ENCODE measurements around the gene ZDHHC8.

ZDHHC8 gene

DNA sequence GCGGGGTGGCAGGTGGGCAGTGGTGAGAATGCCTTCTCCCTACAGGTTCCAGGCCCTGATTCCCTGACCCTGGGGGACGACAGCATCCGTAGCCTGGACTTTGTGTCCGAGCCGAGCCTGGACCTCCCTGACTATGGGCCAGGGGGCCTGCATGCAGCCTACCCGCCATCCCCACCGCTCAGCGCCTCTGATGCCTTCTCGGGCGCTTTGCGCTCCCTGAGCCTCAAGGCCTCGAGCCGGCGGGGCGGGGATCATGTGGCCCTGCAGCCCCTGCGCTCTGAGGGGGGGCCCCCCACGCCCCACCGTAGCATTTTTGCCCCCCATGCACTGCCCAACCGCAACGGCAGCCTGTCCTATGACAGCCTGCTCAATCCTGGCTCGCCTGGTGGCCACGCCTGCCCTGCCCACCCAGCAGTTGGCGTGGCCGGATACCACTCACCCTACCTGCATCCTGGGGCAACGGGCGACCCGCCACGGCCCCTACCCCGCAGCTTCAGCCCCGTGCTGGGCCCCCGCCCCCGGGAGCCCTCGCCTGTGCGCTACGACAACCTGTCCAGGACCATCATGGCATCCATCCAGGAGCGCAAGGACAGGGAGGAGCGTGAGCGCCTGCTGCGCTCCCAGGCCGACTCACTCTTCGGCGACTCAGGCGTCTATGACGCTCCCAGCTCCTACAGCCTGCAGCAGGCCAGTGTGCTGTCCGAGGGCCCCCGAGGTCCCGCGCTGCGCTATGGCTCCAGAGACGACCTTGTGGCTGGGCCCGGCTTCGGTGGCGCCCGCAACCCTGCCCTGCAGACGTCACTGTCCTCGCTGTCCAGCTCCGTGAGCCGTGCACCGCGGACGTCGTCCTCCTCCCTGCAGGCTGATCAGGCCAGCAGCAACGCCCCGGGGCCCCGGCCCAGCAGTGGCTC lies 11.4 kb downstream of the ZDHHC8 start:
- Histone ChIP-seq H3K27me3 (no peaks in the 10 kb centered on the region), H3K36me3 (peaks cover 3 to 77% (median 39%) of the 10 kb centered on the region in 3 donors), H3K4me1 (peaks cover 3 to 7% (median 4%) of the 10 kb centered on the region in 4 donors), H3K27ac (no peak overlapping the region), H3K9me3 (no peaks in the 10 kb centered on the region), H3K4me3 (no peak overlapping the region)
- TF ChIP-seq, protein P1, sequence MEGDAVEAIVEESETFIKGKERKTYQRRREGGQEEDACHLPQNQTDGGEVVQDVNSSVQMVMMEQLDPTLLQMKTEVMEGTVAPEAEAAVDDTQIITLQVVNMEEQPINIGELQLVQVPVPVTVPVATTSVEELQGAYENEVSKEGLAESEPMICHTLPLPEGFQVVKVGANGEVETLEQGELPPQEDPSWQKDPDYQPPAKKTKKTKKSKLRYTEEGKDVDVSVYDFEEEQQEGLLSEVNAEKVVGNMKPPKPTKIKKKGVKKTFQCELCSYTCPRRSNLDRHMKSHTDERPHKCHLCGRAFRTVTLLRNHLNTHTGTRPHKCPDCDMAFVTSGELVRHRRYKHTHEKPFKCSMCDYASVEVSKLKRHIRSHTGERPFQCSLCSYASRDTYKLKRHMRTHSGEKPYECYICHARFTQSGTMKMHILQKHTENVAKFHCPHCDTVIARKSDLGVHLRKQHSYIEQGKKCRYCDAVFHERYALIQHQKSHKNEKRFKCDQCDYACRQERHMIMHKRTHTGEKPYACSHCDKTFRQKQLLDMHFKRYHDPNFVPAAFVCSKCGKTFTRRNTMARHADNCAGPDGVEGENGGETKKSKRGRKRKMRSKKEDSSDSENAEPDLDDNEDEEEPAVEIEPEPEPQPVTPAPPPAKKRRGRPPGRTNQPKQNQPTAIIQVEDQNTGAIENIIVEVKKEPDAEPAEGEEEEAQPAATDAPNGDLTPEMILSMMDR (IDR thresholded peaks at IDR 0.05) = no peak
- intact Hi-C loops (cut with DNase I; ENCODE audit: low total_unique reads) = no loop called here
- no peak for DNase-seq

GRCh38 chr22:20143883-20144665 lies 12.5 kb downstream of the ZDHHC8 start:
- Histone ChIP-seq H3K27me3 (no peaks in the 10 kb centered on the region), H3K27ac (no peak overlapping the region), H3K9me3 (no peaks in the 10 kb centered on the region), H3K36me3 (peaks cover 3 to 76% (median 39%) of the 10 kb centered on the region in 3 donors), H3K4me1 (no peaks in the 10 kb centered on the region), H3K4me3 (no peak overlapping the region)
- TF ChIP-seq, protein P1 (IDR thresholded peaks at IDR 0.05) = no peak
- intact Hi-C loops (cut with DNase I; ENCODE audit: low total_unique reads) = no loop called here
- no peak for DNase-seq

DNA sequence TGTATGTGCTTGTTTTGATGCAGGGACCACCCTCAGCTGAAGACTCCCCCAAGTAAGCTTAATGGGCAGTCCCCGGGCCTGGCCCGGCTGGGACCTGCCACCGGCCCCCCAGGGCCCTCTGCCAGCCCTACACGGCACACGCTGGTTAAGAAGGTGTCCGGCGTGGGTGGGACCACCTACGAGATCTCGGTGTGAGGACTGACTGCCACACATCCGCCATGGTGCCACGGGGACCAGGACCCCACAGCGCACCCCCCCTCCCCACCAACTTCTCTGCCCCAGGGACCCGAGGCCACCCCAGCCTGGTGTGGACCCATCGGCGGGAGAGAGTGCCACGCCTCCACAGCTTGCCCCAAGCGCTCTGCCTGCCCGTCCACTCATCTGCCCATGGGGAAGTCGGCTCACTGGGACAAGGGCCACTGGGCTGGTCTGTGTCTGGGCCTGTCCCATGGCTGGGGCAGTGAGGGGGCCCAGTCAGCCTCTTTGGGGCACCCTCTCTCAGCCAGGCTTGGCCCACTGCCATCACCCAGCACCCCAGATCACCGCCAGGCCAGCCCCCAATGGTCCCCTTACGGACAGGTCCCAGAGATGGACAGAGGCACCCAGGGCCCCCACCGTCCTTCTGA lies 13.7 kb downstream of the ZDHHC8 start:
- TF ChIP-seq, protein P1 (IDR thresholded peaks at IDR 0.05) = no peak
- Histone ChIP-seq H3K27me3 (no peaks in the 10 kb centered on the region), H3K4me1 (no peaks in the 10 kb centered on the region), H3K27ac (no peak overlapping the region), H3K4me3 (no peak overlapping the region), H3K36me3 (peaks cover 3 to 63% (median 39%) of the 10 kb centered on the region in 3 donors), H3K9me3 (no peaks in the 10 kb centered on the region)
- DNase-seq = no peak
- intact Hi-C loops (cut with DNase I; ENCODE audit: low total_unique reads) = no loop called here

DNA sequence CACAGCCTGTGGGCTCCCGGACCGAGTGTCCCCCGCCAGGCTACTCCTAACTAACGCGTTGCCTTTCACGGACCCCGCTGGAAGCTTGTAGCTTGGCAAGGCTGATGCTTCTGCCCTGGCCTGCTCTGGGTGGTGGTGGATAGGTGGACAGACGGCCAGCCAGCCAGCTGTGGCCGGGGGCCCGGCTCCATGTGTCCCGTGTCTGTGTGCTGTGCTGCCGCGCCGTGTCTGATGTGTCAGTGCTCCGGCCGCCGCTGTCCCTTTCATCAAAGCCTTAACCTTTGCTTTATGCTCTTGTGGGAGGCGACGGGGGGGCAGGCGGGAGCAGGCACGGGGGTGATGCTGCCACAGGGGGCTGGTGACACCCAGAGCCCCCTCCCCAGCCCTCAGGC lies 14.2 kb downstream of the ZDHHC8 start:
- DNase-seq = no peak
- H3K36me3 ChIP-seq = peaks cover 3 to 58% (median 34%) of the 10 kb centered on the region in 3 donors
- intact Hi-C loops (cut with DNase I; ENCODE audit: low total_unique reads) = no loop called here
- no peak overlapping the region for H3K4me3 ChIP-seq
- no peaks in the 10 kb centered on the region for H3K9me3 ChIP-seq
- no peaks in the 10 kb centered on the region for H3K27me3 ChIP-seq
- TF ChIP-seq, protein P1 (IDR thresholded peaks at IDR 0.05) = no peak
- H3K27ac ChIP-seq = no peak overlapping the region
- H3K4me1 ChIP-seq = no peaks in the 10 kb centered on the region

GRCh38 chr22:20146777-20147176 lies 15.2 kb downstream of the ZDHHC8 start:
- intact Hi-C loops (cut with DNase I; ENCODE audit: low total_unique reads) = no loop called here
- Histone ChIP-seq H3K27ac (no peak overlapping the region), H3K4me1 (no peaks in the 10 kb centered on the region), H3K36me3 (peaks cover 3 to 49% (median 24%) of the 10 kb centered on the region in 3 donors), H3K27me3 (no peaks in the 10 kb centered on the region), H3K4me3 (no peak overlapping the region), H3K9me3 (no peaks in the 10 kb centered on the region)
- DNase-seq = no peak
- TF ChIP-seq, protein P1 (IDR thresholded peaks at IDR 0.05) = no peak
